A673 (cell line): ENCODE measurements around the gene GNG3.

Experiments
- EZH2 ChIP-seq: fragments of 200-600 bp; sonication (generic); IDR thresholded peaks from 2 replicates; pipeline ENCODE4 v1.6.1; 2017; ENCODE audit warnings: borderline replicate concordance, low read depth, mild to moderate bottlenecking, mixed read lengths, antibody characterized with exemption, low read length; ENCODE audit not compliant: poor library complexity, severe bottlenecking
- TF ChIP-seq, protein P1 (sequence below): fragments of 300-800, 200-600 bp; sonication (generic); conservative IDR thresholded peaks from 2 replicates; pipeline ENCODE4 v1.5.1; 2017; ENCODE audit warnings: low read depth, mild to moderate bottlenecking, antibody characterized with exemption, low read length, moderate library complexity, mixed read lengths

DNA sequence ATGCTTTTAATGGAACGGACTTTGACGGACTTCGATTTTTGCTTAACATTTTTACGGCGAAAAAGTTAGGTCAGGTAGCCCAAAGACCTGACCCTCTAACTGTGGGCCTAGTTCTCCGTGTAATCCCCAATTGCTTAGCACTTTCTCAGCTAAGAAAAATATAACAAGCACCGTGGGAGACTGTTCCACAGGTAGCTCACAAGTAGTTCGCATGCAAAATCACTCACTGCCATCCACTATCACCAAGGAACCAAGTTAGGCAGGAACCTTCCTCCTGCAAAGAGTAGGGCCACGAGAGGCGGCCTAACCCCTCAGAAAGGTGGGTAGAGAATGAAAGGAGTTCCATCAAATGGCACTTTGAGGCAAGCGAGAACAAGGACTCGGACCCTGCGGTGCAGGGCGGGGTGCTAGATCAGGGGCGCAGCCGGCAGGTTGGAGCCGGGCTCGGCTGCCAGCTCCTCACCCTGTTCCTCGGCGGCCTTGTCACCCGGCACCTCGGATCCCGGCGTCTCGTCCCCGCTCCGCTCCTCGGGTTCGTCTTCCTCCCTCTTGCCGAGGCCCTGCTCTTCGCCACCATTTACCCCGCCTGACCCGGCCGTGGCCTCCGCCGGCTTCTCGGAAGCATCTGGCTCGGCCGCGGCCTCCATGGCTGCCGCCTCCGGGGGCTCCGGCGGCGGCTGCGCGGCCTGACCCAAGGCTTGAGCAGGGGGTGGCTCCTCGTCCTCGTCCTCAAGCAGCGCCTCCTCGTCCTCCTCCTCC, 18.9 kb downstream of the GNG3 start:
- TF ChIP-seq, protein P1, sequence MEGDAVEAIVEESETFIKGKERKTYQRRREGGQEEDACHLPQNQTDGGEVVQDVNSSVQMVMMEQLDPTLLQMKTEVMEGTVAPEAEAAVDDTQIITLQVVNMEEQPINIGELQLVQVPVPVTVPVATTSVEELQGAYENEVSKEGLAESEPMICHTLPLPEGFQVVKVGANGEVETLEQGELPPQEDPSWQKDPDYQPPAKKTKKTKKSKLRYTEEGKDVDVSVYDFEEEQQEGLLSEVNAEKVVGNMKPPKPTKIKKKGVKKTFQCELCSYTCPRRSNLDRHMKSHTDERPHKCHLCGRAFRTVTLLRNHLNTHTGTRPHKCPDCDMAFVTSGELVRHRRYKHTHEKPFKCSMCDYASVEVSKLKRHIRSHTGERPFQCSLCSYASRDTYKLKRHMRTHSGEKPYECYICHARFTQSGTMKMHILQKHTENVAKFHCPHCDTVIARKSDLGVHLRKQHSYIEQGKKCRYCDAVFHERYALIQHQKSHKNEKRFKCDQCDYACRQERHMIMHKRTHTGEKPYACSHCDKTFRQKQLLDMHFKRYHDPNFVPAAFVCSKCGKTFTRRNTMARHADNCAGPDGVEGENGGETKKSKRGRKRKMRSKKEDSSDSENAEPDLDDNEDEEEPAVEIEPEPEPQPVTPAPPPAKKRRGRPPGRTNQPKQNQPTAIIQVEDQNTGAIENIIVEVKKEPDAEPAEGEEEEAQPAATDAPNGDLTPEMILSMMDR: no peak
- TF ChIP-seq EZH2: no peak
